ENCODE measurements around the gene FGGY.

- TF ChIP-seq CTCF (tag by site-specific recombination; IDR thresholded peaks at IDR 0.05): no peak
- TF ChIP-seq ZNF433 (tag by site-specific recombination; IDR thresholded peaks at IDR 0.05; ENCODE audit: low read depth): no peak
- TF ChIP-seq FEZF1 (tag by site-specific recombination; IDR thresholded peaks at IDR 0.05): no peak
- no peak for TF ChIP-seq GLIS1 (tag by site-specific recombination; IDR thresholded peaks at IDR 0.05)
- no peak for TF ChIP-seq ZNF121 (tag by site-specific recombination; IDR thresholded peaks at IDR 0.05)
- TF ChIP-seq KLF8 (tag by site-specific recombination; IDR thresholded peaks at IDR 0.05): no peak
- TF ChIP-seq KLF9 (tag by site-specific recombination; IDR thresholded peaks at IDR 0.05; ENCODE audit: low read depth): no peak
Observed at GRCh38 chr1:59333626-59334277, 36.9 kb downstream of the FGGY start.

Measured in HEK293 (cell line).